ENCODE data around the gene MTG2. TPM values are rescaled to one million over a fixed set of nuclear protein-coding genes. Genes with fewer than 3 reads are reported as not detected.

The MTG2 gene
- total and polyA plus RNA-seq, 4 experiments from 2014 or later, result 15.9 to 50.7 (median 36.2) TPM

DNA sequence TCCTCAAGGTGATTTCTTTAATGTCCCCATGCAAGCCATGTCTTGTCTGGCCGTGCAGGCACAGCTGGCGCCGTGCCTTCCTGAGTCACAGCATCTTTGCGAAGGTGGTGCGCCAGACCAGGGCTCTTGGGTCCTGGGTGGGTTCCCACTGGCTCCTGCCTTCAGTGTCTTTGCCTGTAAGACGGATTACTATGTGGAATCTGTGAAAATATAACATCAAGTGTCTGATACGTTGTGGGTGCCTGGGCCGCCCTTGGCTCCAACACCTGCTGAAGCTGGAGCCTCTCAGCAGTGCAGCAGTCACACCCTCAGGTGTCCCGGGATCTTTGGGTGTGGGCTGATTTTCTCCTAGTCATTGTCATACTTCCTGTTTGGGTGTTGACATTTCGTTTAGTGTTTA is 58.7 kb downstream of the MTG2 start:
- no peak for DNase-seq
- Mint-ChIP-seq H3K4me1 (peaks cover 28 to 74% (median 44%) of the 10 kb centered on the region in 4 donors), H3K4me3 (peak overlapping the region in 7 of 8 donors; percentile 22 to 59 (median 39)), H3K9me3 (no peaks in the 10 kb centered on the region), H3K27ac (peak overlapping the region in 5 of 7 donors; percentile 29 to 77 (median 48)), H3K36me3 (peaks cover 13 to 17% of the 10 kb centered on the region in 2 donors), H3K27me3 (peaks cover 0 to 3% of the 10 kb centered on the region in 2 donors)
- Histone ChIP-seq H3K9me3 (ENCODE audit: control insufficient read depth in 1 of 2, low read length in 2 of 2) (no peaks in the 10 kb centered on the region), H3K27me3 (ENCODE audit: insufficient read depth, low read length) (no peaks in the 10 kb centered on the region), H3K36me3 (ENCODE audit: insufficient read depth, low read length) (peaks cover 7% of the 10 kb centered on the region), H3K4me3 (ENCODE audit: low read length in 2 of 2) (no peak overlapping the region), H3K4me1 (ENCODE audit: insufficient read depth, low read length) (peaks cover 43% of the 10 kb centered on the region), H3K27ac (ENCODE audit: low read depth, low read length) (no peak overlapping the region)
- intact Hi-C loops (cut with micrococcal nuclease), result no loop called here
- ChIA-PET POLR2A (ENCODE audit: partially characterized antibody) (no interaction called here), CTCF (ENCODE audit: partially characterized antibody) (no interaction called here)

DNA sequence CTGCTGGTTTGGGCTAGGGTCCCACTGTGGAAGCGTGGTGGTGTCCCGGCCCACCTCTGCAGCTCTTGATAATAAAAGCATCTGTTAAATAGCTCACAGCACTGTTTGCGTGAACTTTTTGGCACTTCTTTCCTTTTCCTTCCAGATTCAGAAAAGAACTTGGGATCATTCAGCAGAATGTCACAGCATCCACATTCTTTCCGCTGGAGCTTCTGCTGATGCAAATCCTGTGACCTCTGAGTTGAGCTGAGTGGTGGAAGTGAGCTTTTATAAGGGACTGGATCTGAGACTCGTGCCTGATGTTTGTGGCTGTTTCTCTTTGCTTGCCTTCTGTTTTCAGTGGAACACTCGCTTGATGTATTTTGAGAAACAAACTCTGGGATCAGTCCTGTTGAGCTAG is 59.3 kb downstream of the MTG2 start:
- Histone ChIP-seq H3K27ac (ENCODE audit: low read depth, low read length) (no peak overlapping the region), H3K27me3 (ENCODE audit: insufficient read depth, low read length) (no peaks in the 10 kb centered on the region), H3K4me1 (ENCODE audit: insufficient read depth, low read length) (peaks cover 45% of the 10 kb centered on the region), H3K36me3 (ENCODE audit: insufficient read depth, low read length) (peaks cover 7% of the 10 kb centered on the region), H3K4me3 (ENCODE audit: low read length in 2 of 2) (no peak overlapping the region), H3K9me3 (ENCODE audit: control insufficient read depth in 1 of 2, low read length in 2 of 2) (no peaks in the 10 kb centered on the region)
- peaks cover 13 to 17% of the 10 kb centered on the region in 2 donors for H3K36me3 Mint-ChIP-seq
- intact Hi-C loops (cut with micrococcal nuclease), result no loop called here
- H3K27ac Mint-ChIP-seq, result peak overlapping the region in 4 of 7 donors; percentile 2 to 77 (median 32)
- peaks cover 28 to 80% (median 51%) of the 10 kb centered on the region in 4 donors for H3K4me1 Mint-ChIP-seq
- DNase-seq, result no peak
- peaks cover 0 to 3% of the 10 kb centered on the region in 2 donors for H3K27me3 Mint-ChIP-seq
- ChIA-PET POLR2A (ENCODE audit: partially characterized antibody) (no interaction called here), CTCF (ENCODE audit: partially characterized antibody) (interaction anchor here (1.0 kb wide), 1 partner anchor 231 kb away, joined by 5 read pairs; no protein-coding TSS in a partner anchor)
- peaks cover 0 to 2% (median 0%) of the 10 kb centered on the region in 8 donors for H3K9me3 Mint-ChIP-seq
- peak overlapping the region in 2 of 8 donors; percentile 28 to 54 for H3K4me3 Mint-ChIP-seq

DNA sequence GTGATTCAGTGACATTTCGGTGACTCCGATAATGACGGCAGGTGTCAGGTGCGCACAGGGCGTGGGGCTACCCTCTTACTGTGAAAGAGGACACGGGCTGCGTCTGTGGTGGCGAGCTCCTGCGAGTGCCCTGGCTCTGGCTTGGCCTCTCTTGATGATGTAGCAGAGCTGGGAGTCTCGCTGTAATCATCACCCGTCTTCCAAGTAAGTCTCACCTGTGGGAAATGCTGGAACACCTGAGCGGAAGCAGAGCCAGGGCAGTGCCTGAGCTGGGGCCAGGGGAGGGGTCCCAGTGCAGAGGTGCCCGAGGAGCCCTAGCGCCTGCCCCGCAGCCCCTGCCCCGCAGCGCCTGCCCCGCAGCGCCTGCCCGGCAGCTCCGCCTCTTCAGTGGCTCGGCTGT is 60.3 kb downstream of the MTG2 start:
- no peak for DNase-seq
- Mint-ChIP-seq H3K27me3 (peaks cover 0 to under 1% of the 10 kb centered on the region in 2 donors), H3K4me1 (peaks cover 24 to 73% (median 46%) of the 10 kb centered on the region in 4 donors), H3K4me3 (no peak overlapping the region), H3K36me3 (peaks cover 13 to 17% of the 10 kb centered on the region in 2 donors), H3K9me3 (peaks cover 0 to 2% (median 0%) of the 10 kb centered on the region in 8 donors), H3K27ac (no peak overlapping the region)
- Histone ChIP-seq H3K9me3 (ENCODE audit: control insufficient read depth in 1 of 2, low read length in 2 of 2) (no peaks in the 10 kb centered on the region), H3K4me3 (ENCODE audit: low read length in 2 of 2) (no peak overlapping the region), H3K4me1 (ENCODE audit: insufficient read depth, low read length) (peaks cover 37% of the 10 kb centered on the region), H3K27ac (ENCODE audit: low read depth, low read length) (no peak overlapping the region), H3K27me3 (ENCODE audit: insufficient read depth, low read length) (no peaks in the 10 kb centered on the region), H3K36me3 (ENCODE audit: insufficient read depth, low read length) (peaks cover 7% of the 10 kb centered on the region)
- POLR2A ChIA-PET (ENCODE audit: partially characterized antibody), result no interaction called here
- intact Hi-C loops (cut with micrococcal nuclease), result no loop called here
- CTCF ChIA-PET (ENCODE audit: partially characterized antibody), result no interaction called here

DNA sequence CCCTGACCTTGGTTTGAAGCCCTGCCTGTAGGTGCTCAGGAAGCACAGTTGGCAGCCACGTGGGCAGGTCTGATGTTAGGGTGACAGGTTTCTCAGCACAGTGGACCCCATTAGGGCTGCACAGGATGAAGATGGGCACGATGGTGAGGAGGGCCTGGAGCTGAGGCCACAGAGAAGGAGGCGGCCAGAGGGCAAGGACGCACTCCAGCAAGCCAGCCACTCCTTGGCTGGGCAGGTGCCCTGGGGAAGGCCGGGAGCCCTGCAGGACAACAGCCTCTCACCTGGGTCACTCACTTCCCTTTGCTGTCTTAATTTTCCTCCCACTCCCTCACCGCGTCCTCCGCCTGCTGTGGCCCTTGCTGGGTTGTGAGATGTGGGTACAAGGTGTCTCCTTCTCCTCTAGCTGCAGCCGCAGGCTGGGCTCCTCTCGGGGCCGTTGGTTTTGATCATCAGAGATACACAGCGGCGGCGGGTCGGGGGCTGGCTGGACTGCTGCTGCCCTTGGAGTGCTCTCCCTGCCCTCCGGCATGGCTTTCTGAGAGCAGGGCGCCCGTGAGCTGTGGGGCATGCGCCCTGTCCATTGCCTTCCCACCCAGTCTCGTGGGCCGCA is 61.2 kb downstream of the MTG2 start:
- no peaks in the 10 kb centered on the region for H3K27me3 ChIP-seq (ENCODE audit: insufficient read depth, low read length)
- H3K27ac ChIP-seq (ENCODE audit: low read depth, low read length), result no peak overlapping the region
- H3K36me3 Mint-ChIP-seq, result peaks cover 13 to 17% of the 10 kb centered on the region in 2 donors
- H3K4me1 ChIP-seq (ENCODE audit: insufficient read depth, low read length), result peaks cover 36% of the 10 kb centered on the region
- no peak for DNase-seq
- intact Hi-C loops (cut with micrococcal nuclease), result no loop called here
- peak overlapping the region in 1 of 7 donors; percentile 66 for H3K27ac Mint-ChIP-seq
- POLR2A ChIA-PET (ENCODE audit: partially characterized antibody), result no interaction called here
- no peak overlapping the region for H3K4me3 Mint-ChIP-seq
- H3K27me3 Mint-ChIP-seq, result no peaks in the 10 kb centered on the region
- H3K9me3 ChIP-seq (ENCODE audit: control insufficient read depth in 1 of 2, low read length in 2 of 2), result no peaks in the 10 kb centered on the region
- H3K9me3 Mint-ChIP-seq, result peaks cover 0 to 2% (median 0%) of the 10 kb centered on the region in 8 donors
- H3K4me3 ChIP-seq (ENCODE audit: low read length in 2 of 2), result no peak overlapping the region
- peaks cover 7% of the 10 kb centered on the region for H3K36me3 ChIP-seq (ENCODE audit: insufficient read depth, low read length)
- CTCF ChIA-PET (ENCODE audit: partially characterized antibody), result no interaction called here
- peaks cover 23 to 76% (median 44%) of the 10 kb centered on the region in 4 donors for H3K4me1 Mint-ChIP-seq

DNA sequence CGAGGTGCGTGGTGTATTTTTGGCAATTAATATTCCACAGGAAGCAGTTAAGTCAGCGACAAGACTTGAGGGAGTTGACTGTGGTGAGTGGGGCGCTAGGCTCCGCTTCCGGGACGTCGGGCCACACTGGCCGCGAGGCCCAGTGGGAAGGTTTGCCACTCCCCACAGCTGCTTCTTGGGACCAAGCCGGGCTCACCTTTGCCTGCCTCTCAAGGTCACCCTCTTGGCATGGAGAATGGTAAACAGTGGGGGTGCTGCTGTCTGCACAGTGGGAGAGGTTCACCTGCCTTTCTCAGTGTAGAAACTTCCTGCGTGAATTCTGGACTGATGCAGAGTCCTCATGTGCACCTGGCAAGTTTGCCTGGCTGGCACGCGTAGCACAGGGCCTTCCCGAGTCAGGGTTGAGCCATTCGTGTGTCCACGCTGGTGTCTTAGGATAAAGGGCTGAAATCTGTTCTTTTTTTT is 61.8 kb downstream of the MTG2 start:
- H3K27me3 ChIP-seq (ENCODE audit: insufficient read depth, low read length), result no peaks in the 10 kb centered on the region
- no peaks in the 10 kb centered on the region for H3K9me3 ChIP-seq (ENCODE audit: control insufficient read depth in 1 of 2, low read length in 2 of 2)
- Mint-ChIP-seq H3K27me3 (no peaks in the 10 kb centered on the region), H3K4me3 (no peak overlapping the region), H3K36me3 (peaks cover 13 to 17% of the 10 kb centered on the region in 2 donors), H3K4me1 (peaks cover 20 to 73% (median 39%) of the 10 kb centered on the region in 4 donors), H3K27ac (no peak overlapping the region), H3K9me3 (peaks cover 0 to 2% (median 0%) of the 10 kb centered on the region in 8 donors)
- H3K36me3 ChIP-seq (ENCODE audit: insufficient read depth, low read length), result peaks cover 7% of the 10 kb centered on the region
- CTCF ChIA-PET (ENCODE audit: partially characterized antibody), result interaction anchor here (0.9 kb wide), 1 partner anchor 56 kb away, joined by 3 read pairs; no protein-coding TSS in a partner anchor
- DNase-seq, result no peak
- H3K4me3 ChIP-seq (ENCODE audit: low read length in 2 of 2), result no peak overlapping the region
- intact Hi-C loops (cut with micrococcal nuclease), result no loop called here
- POLR2A ChIA-PET (ENCODE audit: partially characterized antibody), result no interaction called here
- H3K27ac ChIP-seq (ENCODE audit: low read depth, low read length), result no peak overlapping the region
- H3K4me1 ChIP-seq (ENCODE audit: insufficient read depth, low read length), result peaks cover 30% of the 10 kb centered on the region

DNA sequence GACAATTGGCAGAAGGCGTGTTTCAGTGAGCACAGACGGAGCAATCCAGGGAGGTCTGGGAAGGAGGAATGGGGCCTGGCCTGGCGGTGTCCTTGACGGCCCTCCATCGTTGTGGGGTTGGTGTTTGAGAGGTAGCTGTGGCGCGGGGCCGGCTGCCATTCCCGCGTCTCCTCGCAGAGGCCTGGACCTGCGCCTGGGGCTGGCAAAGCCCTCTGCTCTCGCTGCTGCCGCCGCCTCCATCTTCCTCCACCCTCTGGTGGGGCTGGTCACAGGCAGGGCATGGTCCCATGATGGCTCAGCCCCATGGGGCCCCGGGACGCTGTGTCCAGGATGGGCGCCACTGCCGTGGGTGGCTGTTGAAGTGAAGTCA is 63.1 kb downstream of the MTG2 start:
- H3K9me3 ChIP-seq (ENCODE audit: control insufficient read depth in 1 of 2, low read length in 2 of 2), result no peaks in the 10 kb centered on the region
- H3K27me3 Mint-ChIP-seq, result no peaks in the 10 kb centered on the region
- H3K27me3 ChIP-seq (ENCODE audit: insufficient read depth, low read length), result no peaks in the 10 kb centered on the region
- ChIA-PET POLR2A (ENCODE audit: partially characterized antibody) (no interaction called here), CTCF (ENCODE audit: partially characterized antibody) (interaction anchor here (0.9 kb wide), 1 partner anchor 55 kb away, joined by 3 read pairs; no protein-coding TSS in a partner anchor)
- peaks cover 7% of the 10 kb centered on the region for H3K36me3 ChIP-seq (ENCODE audit: insufficient read depth, low read length)
- no peak overlapping the region for H3K4me3 ChIP-seq (ENCODE audit: low read length in 2 of 2)
- H3K36me3 Mint-ChIP-seq, result peaks cover 13 to 19% of the 10 kb centered on the region in 2 donors
- DNase-seq, result no peak
- intact Hi-C loops (cut with micrococcal nuclease), result no loop called here
- H3K27ac Mint-ChIP-seq, result peak overlapping the region in 1 of 7 donors; percentile 55
- peaks cover 0 to 2% (median 0%) of the 10 kb centered on the region in 8 donors for H3K9me3 Mint-ChIP-seq
- peaks cover 20 to 70% (median 37%) of the 10 kb centered on the region in 4 donors for H3K4me1 Mint-ChIP-seq
- no peak overlapping the region for H3K27ac ChIP-seq (ENCODE audit: low read depth, low read length)
- H3K4me3 Mint-ChIP-seq, result no peak overlapping the region
- H3K4me1 ChIP-seq (ENCODE audit: insufficient read depth, low read length), result peaks cover 26% of the 10 kb centered on the region

DNA sequence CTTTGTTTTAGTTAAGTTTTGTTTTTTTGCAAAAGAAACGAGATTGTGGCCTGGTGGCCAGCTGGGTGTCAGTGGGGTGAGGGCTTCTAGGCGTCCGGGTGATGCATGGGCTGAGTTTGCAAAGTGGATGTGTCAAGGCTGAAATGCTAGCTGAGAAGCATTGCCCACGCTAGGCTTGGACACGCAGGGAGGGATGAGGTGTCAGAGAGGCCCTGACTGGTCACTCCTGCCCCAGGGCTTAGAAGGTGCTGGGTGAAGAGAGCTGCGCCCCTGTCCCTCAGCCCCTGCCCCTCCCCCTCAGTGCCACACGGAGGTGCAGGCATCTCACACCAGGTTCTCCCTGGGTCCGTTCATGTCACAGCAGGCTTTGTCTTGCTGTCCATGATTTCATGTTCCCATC is 63.6 kb downstream of the MTG2 start:
- H3K4me3 ChIP-seq (ENCODE audit: low read length in 2 of 2), result no peak overlapping the region
- H3K27me3 ChIP-seq (ENCODE audit: insufficient read depth, low read length), result no peaks in the 10 kb centered on the region
- no peak overlapping the region for H3K27ac ChIP-seq (ENCODE audit: low read depth, low read length)
- Mint-ChIP-seq H3K4me1 (peaks cover 17 to 65% (median 33%) of the 10 kb centered on the region in 4 donors), H3K36me3 (peaks cover 11 to 17% of the 10 kb centered on the region in 2 donors), H3K9me3 (peaks cover 0 to 2% (median 0%) of the 10 kb centered on the region in 8 donors), H3K4me3 (no peak overlapping the region), H3K27ac (peak overlapping the region in 1 of 7 donors; percentile 43), H3K27me3 (no peaks in the 10 kb centered on the region)
- DNase-seq, result no peak
- no peaks in the 10 kb centered on the region for H3K9me3 ChIP-seq (ENCODE audit: control insufficient read depth in 1 of 2, low read length in 2 of 2)
- H3K4me1 ChIP-seq (ENCODE audit: insufficient read depth, low read length), result peaks cover 26% of the 10 kb centered on the region
- CTCF ChIA-PET (ENCODE audit: partially characterized antibody), result no interaction called here
- peaks cover 7% of the 10 kb centered on the region for H3K36me3 ChIP-seq (ENCODE audit: insufficient read depth, low read length)
- intact Hi-C loops (cut with micrococcal nuclease), result no loop called here
- POLR2A ChIA-PET (ENCODE audit: partially characterized antibody), result interaction anchor here (0.6 to 1.0 kb wide), 2 partner anchors 64 to 180 kb away, joined by 3 read pairs; partner anchors contain the start of gene MTG2

All from CD4-positive, alpha-beta memory T cell (primary cell).